SK-N-SH (cell line): ENCODE results near the gene CFAP299.

Experiments used
- RFX5 ChIP-seq: IDR thresholded peaks from 2 replicates; pipeline ENCODE4 v1.6.1; 2012; ENCODE audit warnings: mild to moderate bottlenecking, improper control_type of control experiment, low read length
- TF ChIP-seq, protein P1 (sequence below): IDR thresholded peaks from 2 replicates; pipeline ENCODE4 v1.4.0; 2012; ENCODE audit warnings: low read depth, borderline replicate concordance
- TF ChIP-seq, protein P2 (sequence below): fragments of 200-600 bp; sonication (generic); IDR thresholded peaks from 2 replicates; pipeline ENCODE4 v1.6.1; 2017; ENCODE audit warnings: antibody characterized with exemption, mild to moderate bottlenecking, moderate library complexity

DNA sequence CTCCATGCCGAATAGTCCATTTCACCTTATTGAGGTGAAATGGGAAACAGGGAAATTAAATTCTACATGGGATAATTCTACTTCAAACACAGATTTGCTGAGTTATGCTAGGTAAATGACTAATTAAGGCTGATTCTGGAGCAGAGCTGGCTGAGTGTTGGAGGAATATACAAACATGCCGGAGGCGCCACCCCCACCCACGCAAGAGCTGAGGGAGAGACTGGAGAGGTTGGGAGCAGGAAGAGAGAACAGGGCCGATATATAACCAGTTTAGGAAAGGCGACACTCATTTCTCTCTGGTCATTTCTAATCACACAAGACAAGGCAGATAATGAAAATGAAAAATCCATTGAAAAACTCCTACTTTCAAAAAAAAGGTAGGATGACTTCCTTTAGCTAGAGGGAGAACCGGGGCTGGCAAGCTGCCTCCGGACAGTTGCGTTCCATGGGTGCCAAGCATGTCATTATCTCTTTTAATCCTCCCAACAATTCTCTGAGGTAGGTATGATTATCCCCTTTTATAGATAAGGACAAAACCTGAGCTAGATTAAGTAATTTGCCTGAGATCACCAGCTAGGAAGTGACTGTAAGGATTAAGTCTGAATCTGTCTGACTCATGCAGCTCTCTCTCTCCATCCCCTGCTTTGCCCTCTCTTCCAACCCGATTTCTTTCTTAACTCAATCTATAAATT lies 27.6 kb upstream of the CFAP299 start:
- TF ChIP-seq, protein P1, sequence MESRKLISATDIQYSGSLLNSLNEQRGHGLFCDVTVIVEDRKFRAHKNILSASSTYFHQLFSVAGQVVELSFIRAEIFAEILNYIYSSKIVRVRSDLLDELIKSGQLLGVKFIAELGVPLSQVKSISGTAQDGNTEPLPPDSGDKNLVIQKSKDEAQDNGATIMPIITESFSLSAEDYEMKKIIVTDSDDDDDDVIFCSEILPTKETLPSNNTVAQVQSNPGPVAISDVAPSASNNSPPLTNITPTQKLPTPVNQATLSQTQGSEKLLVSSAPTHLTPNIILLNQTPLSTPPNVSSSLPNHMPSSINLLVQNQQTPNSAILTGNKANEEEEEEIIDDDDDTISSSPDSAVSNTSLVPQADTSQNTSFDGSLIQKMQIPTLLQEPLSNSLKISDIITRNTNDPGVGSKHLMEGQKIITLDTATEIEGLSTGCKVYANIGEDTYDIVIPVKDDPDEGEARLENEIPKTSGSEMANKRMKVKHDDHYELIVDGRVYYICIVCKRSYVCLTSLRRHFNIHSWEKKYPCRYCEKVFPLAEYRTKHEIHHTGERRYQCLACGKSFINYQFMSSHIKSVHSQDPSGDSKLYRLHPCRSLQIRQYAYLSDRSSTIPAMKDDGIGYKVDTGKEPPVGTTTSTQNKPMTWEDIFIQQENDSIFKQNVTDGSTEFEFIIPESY, result no peak
- TF ChIP-seq, protein P2, sequence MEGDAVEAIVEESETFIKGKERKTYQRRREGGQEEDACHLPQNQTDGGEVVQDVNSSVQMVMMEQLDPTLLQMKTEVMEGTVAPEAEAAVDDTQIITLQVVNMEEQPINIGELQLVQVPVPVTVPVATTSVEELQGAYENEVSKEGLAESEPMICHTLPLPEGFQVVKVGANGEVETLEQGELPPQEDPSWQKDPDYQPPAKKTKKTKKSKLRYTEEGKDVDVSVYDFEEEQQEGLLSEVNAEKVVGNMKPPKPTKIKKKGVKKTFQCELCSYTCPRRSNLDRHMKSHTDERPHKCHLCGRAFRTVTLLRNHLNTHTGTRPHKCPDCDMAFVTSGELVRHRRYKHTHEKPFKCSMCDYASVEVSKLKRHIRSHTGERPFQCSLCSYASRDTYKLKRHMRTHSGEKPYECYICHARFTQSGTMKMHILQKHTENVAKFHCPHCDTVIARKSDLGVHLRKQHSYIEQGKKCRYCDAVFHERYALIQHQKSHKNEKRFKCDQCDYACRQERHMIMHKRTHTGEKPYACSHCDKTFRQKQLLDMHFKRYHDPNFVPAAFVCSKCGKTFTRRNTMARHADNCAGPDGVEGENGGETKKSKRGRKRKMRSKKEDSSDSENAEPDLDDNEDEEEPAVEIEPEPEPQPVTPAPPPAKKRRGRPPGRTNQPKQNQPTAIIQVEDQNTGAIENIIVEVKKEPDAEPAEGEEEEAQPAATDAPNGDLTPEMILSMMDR, result no peak
- no peak for TF ChIP-seq RFX5
